ENCODE results near the gene NDUFA8.
A peak's percentile ranks its signal among the peaks of the same experiment; 100 is the strongest.

NDUFA8 gene

DNA sequence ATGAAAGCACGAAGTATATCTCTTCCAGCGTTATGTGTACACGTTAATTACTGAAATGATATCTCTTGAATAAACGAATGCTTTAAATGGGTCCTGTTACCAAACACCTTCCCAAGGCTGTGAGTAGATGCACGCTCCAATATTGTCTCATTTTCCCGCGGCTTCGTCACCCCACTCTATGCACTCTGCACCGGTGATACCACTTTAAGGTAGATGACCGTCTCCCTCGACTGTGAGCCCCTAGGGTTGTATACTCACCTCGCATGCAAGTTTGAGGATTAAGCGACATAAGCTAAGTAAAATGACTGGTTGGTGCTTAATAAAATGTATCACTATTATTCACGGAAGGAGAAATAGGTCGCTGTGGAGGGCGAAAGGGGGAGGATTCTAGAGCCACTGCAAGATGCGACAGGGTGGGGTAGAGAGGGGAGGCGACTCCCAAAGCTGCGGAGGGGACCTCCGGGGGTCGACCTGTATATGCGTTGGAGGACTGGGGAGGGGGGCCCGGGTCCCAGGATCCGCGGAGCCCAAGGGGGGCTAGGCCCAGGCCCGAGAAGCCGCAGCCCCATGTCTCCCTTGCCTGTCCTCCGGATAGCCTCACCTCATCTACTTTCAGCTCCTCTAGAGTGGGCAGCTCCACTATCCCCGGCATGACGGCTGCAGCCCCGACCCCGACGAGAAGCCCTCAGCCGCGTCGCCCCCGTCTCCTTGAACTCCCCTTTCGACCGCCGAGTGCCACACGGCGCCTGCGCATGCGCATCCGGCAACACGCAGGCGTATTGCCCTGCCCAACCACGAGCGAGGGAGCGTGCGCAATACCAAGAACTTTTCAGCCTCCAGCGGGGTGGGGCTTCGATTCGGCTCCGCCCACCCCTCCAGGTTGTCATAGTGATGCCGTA lies at the start of gene NDUFA8, which contains the start of gene MORN5:
NDUFA8 (minus strand) TSS at position 754 of the 899 bp plus-strand sequence; CDS start at position 652, 102 bp downstream.
MORN5 (plus strand) TSS at position 883 of the 899 bp plus-strand sequence. CDS start 65 bp downstream, outside the sequence.
- DNase-seq (ENCODE audit: low read depth in 2 of 2), result peak; percentile 91 to 93

DNA sequence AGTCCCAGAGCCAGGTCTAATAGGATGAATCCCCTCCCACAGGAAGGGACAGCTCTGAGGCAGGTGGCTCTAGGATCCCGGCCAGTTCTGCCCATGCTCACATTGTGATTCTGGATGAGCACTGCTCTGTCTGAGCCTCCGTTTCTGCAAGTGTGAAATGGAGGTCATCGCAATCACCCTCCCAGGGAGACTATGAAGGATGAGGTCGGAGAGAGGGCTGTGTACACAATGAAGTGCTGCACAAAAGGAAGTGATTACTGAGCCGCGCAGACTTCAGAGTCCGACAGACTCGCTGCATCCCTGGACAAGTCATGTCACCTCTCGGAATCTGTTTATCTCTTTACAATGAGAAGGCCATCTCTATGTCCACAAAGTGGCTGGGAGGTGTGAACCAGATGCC lies 47.5 kb upstream of the NDUFA8 start:
- no peak for DNase-seq (ENCODE audit: low read depth in 2 of 2)

DNA sequence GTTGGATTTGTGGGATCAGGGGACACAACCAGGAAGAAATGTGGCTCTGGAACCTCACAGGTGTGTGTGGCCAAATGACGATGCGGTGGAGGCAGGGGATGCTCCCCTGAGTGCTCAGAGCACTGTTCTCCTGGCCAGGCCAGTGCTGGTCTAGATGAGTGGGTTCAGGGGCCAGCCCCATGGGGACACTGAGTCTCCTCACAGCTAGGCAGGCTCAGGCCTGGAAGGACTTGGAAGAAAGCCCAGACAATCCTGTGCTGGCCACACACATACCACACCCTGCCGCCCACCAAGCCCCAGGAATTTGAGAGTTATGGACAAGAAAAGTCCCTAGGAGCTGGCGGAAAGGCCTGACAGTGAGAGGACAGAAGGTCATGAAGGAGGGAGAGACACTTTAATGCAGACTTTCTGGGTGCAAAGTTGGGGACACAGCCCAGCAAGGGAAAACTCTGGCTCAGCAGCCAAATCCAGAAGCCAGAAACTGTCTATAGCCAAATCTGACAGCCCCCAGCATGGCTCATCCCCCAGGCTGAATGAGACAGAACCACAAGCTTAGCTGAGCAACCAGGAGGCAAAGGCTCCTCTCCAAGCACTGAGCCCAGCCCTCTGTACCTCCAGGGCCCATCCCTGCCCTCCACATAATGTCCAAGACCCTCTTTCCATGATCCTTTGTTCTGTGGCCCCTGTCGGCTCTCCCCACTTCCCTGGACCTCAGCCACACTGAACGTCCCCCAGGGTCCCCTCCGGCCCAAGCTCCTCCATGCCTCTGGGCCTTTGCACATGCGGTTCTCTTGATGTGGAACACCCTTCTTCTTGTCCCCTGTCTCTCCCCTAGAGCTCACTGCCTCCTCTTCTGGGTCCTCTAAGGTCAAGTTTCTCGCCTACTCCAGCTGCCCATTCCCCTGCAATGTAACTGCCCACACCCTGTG lies 46.8 kb upstream of the NDUFA8 start:
- DNase-seq (ENCODE audit: low read depth in 2 of 2), result no peak

DNA sequence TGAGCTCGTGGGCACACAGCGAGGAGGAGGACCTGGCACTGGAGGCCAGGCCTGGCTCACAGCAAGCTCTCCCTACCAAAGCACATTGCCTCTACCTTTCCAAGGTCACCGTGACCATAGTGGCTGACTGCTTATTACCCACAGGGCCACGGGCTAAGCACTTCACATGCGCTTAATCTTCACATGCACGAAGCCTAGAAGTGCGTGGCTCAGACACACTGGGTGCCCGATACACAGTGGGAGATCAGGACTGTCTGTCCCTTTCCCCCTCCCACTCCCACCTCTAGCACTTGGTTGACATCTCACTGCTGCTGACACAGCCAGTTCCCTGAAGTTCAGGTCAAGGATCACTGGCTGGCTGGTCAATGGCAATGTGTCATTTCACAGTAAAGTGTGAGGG lies 45.6 kb upstream of the NDUFA8 start:
- no peak for DNase-seq (ENCODE audit: low read depth in 2 of 2)

DNA sequence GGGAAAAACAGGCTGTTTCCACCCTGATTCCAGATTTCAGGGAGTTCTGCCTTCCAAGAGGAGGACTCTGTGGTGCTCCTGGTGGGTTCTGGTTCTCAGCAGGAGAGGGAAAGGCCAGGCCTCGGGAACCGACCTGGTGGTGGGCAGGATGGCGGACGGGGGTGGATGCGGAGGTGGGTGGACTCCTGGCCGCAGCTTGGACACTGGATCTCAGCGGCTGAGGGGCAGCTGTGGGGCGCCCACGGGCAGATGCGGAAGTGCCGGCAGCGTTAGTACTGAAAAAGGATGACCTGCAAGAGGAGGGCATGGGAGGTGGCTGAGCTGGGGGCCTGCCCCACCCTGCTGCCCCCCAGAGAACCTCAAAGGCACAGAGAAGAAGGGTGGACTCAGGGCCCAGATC lies 44.9 kb upstream of the NDUFA8 start:
- DNase-seq (ENCODE audit: low read depth in 2 of 2), result no peak

DNA sequence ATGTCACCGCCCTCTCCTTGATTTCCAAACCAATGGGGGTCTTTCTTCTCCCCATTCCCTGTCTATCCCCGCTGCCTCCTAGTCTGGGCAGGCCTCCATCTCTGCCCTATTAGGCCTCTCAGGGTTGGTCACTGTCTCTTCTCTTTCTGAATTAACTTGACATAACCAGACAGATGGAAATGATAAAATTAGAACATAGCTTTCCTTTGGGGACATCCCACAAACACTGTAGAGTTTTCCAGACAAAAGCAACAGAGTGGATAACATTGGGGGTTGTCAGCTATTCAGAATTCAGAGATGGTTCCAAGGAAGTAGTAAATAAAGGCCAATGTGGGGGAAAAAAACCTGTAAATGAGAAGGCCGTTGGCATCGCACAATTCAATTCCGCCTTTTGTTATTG lies 44.5 kb upstream of the NDUFA8 start:
- no peak for DNase-seq (ENCODE audit: low read depth in 2 of 2)

DNA sequence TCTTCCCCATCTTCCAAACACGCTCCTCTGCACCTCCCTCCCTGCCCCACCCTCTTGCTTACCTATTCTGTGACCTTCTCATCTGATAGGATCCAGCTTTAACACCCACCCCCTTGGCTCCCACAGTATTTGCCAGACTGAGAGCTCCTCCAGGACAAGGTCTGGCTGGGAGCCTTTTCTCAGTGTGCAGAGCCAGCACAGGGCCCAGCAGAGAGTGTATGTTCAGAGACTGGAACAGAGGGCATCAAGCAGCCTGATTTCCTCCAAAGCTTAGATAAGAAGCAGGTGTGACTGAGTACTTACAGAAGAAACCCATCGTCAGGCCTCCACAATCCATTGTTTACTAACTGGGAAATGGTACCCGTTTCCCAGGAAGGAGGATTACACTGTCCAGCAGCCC lies 42.5 kb upstream of the NDUFA8 start:
- DNase-seq (ENCODE audit: low read depth in 2 of 2), result no peak

DNA sequence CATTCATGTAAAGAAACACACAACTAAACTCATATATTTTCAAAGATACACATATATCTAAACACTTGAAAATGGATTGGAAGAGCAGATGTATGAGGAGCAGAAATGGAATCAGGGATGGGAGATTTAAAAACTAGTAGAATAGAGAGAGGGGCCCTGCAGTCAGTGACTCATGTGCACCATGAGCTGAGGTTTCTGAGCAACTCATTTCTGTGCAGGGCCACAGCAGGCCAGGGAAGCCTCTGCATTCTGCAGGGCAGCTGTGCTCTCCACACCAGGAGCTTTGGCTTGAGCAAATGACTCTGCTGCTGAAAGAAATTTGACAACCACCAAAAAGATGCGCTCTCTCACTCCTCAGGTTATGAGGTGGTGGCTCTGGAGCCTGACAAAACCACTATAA lies 42.1 kb upstream of the NDUFA8 start:
- DNase-seq (ENCODE audit: low read depth in 2 of 2), result no peak

DNA sequence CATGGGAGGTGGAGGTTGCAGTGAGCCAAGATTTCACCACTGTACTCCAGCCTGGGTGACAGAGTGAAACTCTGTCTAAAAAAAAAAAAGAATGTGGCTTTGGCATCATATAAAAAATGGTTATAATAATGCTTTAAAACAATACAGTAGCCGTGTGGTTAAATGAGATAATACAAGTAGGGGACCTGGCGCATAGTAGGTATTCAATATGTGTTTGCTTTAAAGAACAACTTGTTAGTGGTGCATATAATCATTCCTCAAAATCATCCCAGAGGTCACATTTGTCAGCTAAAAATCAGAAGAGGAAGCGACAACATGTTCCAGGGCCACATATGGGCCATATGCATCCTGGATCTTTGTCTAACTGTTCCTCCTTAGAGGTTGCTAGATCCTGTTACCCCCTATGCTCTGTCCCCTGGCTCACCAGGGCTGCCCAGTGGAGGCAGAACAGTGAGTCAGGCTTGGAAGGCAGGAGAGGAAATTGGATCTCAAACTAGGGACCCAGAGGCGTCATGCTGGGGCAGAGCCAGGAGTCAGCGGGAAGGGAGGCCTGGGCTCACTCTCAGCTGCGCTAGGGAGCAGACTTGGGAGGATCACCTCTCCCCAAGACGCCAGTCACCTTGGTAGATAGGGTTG lies 41.5 kb upstream of the NDUFA8 start:
- no peak for DNase-seq (ENCODE audit: low read depth in 2 of 2)

DNA sequence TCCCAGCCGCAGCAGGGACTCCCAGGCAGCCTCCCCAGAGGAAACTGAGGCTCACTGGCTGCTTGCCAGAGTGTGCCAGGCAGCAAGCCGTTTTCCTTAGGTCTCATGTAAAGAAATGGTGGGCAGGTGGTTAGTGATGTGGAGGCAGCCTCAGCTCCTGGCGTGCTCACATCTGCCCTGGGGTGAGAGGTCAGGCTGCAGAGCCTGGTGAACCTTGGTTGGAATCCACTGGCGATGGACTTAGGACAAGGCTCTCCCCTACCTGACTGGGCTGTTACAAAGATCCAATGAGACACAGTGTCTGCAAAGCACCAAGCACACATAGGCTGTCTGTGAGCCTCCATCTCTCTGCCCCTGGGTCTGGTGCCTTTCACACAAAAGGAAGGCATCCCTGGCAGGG lies 38.3 kb upstream of the NDUFA8 start:
- no peak for DNase-seq (ENCODE audit: low read depth in 2 of 2)

DNA sequence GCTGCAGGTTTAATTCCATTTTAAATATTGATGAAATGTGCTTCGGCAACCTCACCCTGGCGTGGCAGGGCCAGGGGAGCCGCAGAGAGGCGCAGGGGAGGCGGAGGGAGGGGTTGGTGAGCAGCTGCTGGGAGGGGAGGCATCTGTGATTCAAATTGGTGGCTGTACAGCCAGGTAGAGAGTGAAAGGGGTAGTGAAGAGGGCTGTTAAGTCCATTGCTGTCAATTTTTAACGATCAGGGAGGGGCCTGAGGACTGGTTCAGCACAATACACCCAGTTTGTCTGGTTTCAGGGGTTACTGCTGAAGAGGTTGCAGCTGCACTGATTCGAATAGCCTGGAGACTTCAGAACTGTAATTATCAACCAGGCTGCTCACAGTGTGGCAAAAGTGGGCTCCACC lies 37.8 kb upstream of the NDUFA8 start:
- DNase-seq (ENCODE audit: low read depth in 2 of 2), result no peak

DNA sequence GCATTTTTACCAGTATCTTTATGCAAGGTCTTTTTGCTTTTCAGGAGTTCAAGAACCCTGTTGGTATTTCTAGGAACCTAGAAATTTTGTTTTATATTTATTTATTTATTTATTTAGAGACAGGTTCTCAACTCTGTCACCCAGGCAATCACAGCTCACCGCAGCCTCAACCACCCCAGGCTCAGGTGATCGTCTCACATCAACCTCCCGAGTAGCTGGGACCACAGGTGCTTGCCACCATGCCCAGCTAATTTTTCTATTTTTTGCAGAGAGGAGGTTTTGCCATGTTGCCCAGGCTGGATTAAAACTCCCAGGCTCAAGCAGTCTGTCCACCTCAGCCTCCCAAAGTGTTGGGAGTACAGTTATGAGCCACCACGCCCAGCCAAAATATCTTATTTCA lies 36.3 kb upstream of the NDUFA8 start:
- DNase-seq (ENCODE audit: low read depth in 2 of 2), result no peak

DNA sequence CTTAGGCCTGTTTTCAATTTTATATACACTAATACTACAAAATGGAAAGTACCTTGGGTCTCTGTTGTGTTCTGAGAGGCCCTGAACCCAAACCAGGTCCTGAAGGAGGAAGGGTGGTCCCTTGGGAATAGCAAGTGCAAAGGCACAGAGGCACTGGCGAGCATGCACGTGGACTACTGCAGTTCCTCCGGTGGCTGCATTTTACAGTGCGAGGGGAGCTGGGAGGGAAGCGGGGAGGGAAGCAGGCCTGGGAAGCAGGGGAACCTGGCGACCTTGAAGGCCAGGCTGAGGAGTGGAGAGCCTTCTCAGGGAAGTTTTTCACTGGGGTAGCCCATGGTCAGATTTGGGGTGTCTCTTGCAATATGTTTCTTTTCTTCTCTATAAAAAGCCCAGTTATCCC lies 34.1 kb upstream of the NDUFA8 start:
- no peak for DNase-seq (ENCODE audit: low read depth in 2 of 2)

DNA sequence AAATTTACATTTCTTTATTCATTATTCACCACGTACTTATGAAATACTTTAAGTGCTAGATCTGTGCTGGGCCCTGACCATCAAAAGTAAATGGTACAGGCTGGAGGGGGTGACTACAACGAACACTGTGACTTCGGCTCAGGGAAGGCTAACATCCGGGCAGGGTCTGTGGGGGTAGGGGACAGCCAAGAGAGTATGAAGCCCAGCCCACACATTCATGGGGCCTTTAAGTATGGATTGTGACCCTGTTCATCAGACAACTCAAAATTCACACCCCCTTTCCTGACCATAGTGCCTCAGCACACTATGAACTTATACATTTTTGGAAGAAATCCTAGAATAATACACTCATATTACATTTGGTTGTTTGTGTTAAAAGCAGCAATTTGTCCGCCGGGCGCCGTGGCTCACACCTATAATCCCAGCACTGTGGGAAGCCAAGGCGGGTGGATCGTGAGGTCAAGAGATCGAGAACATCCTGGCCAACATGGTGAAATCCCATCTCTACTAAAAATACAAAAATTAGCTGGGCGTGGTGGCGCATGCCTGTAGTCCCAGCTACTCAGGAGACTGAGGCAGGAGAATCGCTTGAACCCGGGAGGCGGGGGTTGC lies 33.4 kb upstream of the NDUFA8 start:
- no peak for DNase-seq (ENCODE audit: low read depth in 2 of 2)

DNA sequence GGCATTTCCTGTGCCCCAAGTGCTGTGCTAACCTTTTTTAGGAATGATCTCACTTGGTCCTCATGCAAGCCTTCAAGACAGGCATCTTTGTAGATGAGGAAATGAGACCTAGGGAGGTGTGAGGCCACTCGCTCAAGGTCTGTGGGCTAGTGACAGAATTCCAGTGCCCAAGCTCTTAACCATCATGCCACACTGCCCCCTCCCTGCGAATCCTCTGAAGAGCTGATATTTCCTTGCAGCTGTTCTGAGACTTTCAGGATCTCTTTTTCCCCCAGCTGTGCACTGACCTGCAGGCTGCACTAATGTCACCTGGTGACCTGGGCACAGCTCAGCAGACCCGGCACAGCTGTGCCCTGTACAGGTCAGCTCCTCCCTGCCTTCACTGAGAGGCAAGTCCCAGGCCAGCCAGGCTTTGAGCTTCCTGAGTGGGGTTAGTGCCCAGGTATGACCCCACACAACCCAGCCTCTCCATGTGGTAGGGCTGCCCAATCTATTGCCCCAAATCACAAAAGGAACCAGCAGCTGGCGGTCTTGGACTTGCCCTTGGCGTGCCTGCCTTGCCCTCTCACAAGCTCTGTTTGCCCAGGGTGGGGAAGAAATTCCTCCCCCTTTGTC lies 32.8 kb upstream of the NDUFA8 start:
- DNase-seq (ENCODE audit: low read depth in 2 of 2), result no peak

DNA sequence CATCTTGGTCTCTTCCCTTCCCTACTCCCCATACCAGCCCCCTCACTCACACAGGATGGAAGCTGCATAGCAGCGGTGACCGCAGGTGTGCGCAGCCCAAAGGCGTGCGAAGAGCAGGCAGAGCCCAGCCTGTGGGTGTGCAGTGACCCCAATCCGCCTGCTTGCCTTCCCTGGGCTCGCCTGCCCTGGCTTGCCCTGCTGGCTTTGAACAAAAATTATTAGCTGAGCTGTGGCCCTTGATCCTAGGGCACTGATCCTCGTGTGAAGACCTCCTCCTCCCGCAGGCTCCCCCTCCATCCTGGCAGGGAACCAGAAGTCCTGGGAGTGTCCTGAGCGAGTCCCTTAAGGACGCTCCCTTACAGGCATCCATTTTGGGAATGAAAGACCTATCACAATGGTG lies 32.0 kb upstream of the NDUFA8 start:
- DNase-seq (ENCODE audit: low read depth in 2 of 2), result no peak

DNA sequence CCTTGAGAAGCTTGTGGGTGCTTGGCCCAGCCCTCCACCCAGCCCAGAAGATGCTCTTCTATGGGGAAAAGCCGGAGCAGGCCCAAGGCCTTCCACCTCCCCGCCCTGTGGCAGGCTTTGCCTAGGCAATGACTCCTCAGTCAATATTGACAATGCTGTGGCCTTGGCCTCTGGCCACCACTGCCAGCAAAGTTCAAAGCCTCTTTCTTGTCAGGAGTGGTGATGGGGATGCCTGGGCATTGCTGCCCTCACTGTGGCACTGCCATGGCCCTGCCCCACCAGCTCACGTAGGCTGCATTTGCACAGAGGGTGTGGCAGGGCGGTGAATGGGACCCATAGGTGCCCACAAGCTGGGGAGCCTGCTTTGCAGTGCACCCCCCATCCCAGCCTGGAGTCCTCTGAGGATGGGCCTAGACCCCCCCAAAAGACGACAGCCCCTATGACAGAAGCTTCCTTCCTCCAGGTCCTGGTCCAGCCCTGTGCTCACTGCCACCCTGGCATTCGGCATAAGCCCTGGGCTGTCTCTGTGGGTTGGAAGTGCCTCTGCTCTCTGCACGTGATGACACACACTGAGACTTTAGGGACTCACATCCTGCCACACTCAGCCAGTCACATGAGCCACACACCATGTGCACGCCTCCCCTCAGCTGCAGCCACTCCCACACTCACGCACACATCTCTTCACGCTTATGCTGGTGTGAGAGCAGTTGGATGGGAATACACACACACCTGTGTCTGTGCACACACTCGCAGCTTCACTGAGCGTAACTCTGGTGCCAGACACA lies 31.2 kb upstream of the NDUFA8 start:
- peak in 1 of 2 donors; percentile 12 for DNase-seq (ENCODE audit: low read depth in 2 of 2)

DNA sequence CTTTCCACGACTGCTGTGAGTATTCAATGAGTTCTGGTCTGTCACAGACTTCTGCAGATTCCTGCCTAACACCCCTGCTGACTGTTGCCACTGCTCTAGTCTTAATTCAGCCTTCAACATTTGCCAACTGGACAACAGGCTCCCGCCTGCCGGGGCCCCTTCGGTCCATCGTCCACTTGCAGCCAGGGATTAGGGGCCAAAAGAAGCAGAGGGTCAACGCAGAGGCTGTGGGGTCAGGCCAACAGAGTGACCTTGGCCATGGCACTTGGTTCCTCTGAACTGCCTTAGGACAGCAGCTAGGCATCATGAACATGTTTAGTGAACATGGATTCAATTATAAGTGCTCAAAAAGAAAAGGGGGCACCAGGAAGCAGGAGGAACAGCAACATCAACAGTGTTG lies 28.8 kb upstream of the NDUFA8 start:
- no peak for DNase-seq (ENCODE audit: low read depth in 2 of 2)

DNA sequence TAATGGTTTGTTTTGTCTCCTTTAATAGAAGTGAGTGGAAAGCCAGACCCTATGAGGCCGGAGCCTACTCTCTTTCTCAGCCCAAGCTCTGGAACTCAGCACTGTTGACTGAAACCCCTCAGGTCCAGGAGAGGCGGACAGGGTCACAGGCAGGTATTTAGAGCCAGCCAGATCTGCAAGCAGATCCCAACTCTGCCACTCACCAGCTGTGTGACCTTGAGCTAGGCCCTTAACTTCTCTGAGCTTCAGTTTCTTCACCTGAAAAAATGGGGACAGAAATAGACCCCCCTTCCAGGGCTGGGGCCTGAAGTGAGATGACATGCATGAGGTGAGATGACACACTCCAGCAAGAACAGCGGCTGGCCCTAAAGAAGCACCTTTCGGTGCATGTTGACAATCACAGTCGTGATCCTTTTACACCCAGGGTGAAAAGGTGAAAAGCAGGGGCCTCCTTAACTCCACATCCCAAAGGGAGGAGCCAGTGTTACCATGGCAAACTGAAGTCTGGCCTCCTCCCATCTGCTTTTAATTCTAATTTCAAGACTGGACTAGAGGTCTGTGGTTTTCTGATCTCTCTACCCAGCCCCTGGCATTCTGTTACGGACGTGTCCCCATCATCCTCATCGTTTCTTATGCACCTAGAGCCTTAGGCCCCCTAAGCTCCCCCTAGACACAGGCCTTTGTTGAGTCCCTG lies 27.3 kb upstream of the NDUFA8 start:
- DNase-seq (ENCODE audit: low read depth in 2 of 2), result no peak

DNA sequence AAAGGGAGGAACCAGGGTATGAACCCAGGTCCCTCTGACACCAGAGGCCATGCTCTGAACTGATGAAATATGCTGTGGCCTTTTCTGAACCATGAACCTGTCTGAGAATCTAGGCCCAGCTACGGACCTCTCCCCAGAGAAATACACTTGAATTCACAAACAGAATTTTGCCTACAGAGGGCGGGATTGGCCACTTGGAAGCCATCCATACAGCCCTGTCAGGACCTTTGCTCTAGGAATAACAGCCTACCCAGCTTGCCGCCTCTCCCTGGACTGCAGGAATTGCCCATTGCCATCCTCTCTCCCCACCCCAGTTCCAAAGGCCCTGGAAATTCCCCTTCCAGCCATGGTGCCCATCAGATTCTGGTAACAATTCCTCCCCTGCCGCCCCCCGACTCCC lies 26.7 kb upstream of the NDUFA8 start:
- no peak for DNase-seq (ENCODE audit: low read depth in 2 of 2)
